D721Med (cell line): Measurements from ENCODE around the gene OR6J1.
"Not testable (repeated sequence)": the region's sequence is repeated elsewhere in the genome, so short reads cannot be mapped to it uniquely, and the experiment has no call there.

Experiments
- DNase-seq: peaks from one replicate; pipeline ENCODE4 v3.0.0; 2011; ENCODE audit warnings: low spot score; ENCODE audit not compliant: insufficient read length
- FAIRE-seq: peaks from 2 replicates; lab custom pipeline; 2011; peaks lifted over from hg19 to GRCh38; lab: Jason Lieb, UNC
- CTCF ChIP-seq: IDR thresholded peaks from 2 replicates; pipeline ENCODE4 v1.5.1; 2012; ENCODE audit warnings: mild to moderate bottlenecking, control low read depth; ENCODE audit not compliant: insufficient read depth; ENCODE audit errors: missing control alignments

The OR6J1 gene

GRCh38 chr14:22622255-22622654 lies 21.9 kb downstream of the OR6J1 start:
- no peak for FAIRE-seq
- no peak for TF ChIP-seq CTCF
- DNase-seq, result no peak

GRCh38 chr14:22615765-22616164 lies 28.4 kb downstream of the OR6J1 start:
- DNase-seq, FAIRE-seq: not testable (repeated sequence)

- DNase-seq, result no peak
- no peak for FAIRE-seq
- no peak for TF ChIP-seq CTCF
Observed at GRCh38 chr14:22614240-22614799, 29.8 kb downstream of the OR6J1 start.

- no peak for DNase-seq
- no peak for TF ChIP-seq CTCF
- no peak for FAIRE-seq
Observed at GRCh38 chr14:22613736-22614239, 30.4 kb downstream of the OR6J1 start.

- DNase-seq, result no peak
- FAIRE-seq, result no peak
- TF ChIP-seq CTCF, result no peak
Observed at GRCh38 chr14:22613106-22613695, 31.0 kb downstream of the OR6J1 start.

- TF ChIP-seq CTCF, result no peak
- FAIRE-seq (no peak), DNase-seq (no peak)
Observed at GRCh38 chr14:22610931-22611330, 33.2 kb downstream of the OR6J1 start.

GRCh38 chr14:22607291-22607690 lies 36.9 kb downstream of the OR6J1 start:
- FAIRE-seq, result no peak
- TF ChIP-seq CTCF, result no peak
- DNase-seq, result no peak

- FAIRE-seq, result no peak
Observed at GRCh38 chr14:22606380-22606779, 37.8 kb downstream of the OR6J1 start.

More at GRCh38 chr14:22606380-22606779, 37.8 kb downstream of the OR6J1 start:
- DNase-seq, result no peak
- TF ChIP-seq CTCF, result no peak
